HUES6 (cell line): ENCODE data around the gene TMEM156.
"Not testable (repeated sequence)": the region's sequence is repeated elsewhere in the genome, so short reads cannot be mapped to it uniquely, and the experiment has no call there.

Source experiments
- H3K27ac ChIP-seq: 2 replicates; pipeline ENCODE4 v1.7.0; 2013; ENCODE audit warnings: low read depth, mild to moderate bottlenecking, low read length, inconsistent platforms
- H3K27me3 ChIP-seq: 2 replicates; pipeline ENCODE4 v1.6.1; 2013; ENCODE audit warnings: low read length; ENCODE audit not compliant: control insufficient read depth, insufficient read depth
- H3K36me3 ChIP-seq: 2 replicates; pipeline ENCODE4 v1.6.1; 2013; ENCODE audit warnings: low read length; ENCODE audit not compliant: control insufficient read depth, insufficient read depth
- H3K4me1 ChIP-seq: 2 replicates; pipeline ENCODE4 v1.6.1; 2013; ENCODE audit warnings: low read length; ENCODE audit not compliant: control insufficient read depth, insufficient read depth
- H3K4me3 ChIP-seq: 2 replicates; pipeline ENCODE4 v1.5.1; 2013; ENCODE audit warnings: low read depth, low read length
- H3K9ac ChIP-seq: one replicate; pipeline ENCODE4 v1.6.1; 2013; ENCODE audit warnings: mild to moderate bottlenecking, low read length
- H3K9me3 ChIP-seq: 2 replicates; pipeline ENCODE4 v1.6.1; 2013; ENCODE audit warnings: low read depth, low read length; ENCODE audit not compliant: control insufficient read depth, insufficient read depth

The TMEM156 gene

DNA sequence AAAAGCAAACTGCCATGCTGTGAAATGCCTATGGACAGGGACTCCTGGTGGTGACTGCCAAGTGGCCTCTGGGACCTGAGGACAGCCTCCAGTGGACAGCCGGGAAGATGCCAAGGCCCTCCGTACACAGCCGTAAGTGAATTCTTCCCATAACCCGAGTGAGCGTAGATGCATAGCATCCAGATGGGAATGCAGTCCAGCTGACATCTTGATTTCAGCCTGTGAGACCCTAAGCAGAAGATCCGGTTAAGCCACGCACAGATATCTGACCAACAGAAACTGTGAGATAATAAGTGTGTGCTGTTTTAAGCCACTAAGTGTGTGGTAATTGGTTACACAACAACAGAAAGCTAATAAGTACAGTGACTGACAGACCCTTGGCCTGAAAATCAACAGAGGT is 55.9 kb downstream of the TMEM156 start:
- Histone ChIP-seq H3K9ac (no peak overlapping the region), H3K4me1 (no peaks in the 10 kb centered on the region), H3K27me3 (no peaks in the 10 kb centered on the region), H3K36me3 (no peaks in the 10 kb centered on the region), H3K9me3 (no peaks in the 10 kb centered on the region), H3K4me3 (no peak overlapping the region), H3K27ac (no peak overlapping the region)

DNA sequence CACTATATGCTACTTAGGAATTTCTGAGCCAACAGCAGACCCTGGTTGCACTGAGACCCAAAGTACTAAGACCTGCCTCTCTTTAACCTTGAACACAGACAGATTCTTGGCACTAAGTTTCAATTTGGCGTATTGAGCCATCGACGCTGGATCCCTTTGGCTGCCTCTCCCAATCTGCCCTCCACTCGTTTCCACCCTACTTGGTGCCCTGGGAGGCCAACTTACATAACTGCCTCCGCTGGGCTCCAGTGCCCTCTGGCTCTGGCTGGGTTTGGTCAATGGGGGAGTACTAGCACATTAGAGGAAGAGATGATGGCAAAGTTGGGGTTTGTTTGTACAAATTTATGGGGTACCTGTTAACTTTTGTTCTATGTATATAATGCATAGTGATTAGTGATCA is 63.5 kb downstream of the TMEM156 start:
- Histone ChIP-seq H3K27me3 (no peaks in the 10 kb centered on the region), H3K27ac (no peak overlapping the region), H3K4me3 (no peak overlapping the region), H3K36me3 (no peaks in the 10 kb centered on the region), H3K9me3 (no peaks in the 10 kb centered on the region), H3K9ac (no peak overlapping the region), H3K4me1 (no peaks in the 10 kb centered on the region)

DNA sequence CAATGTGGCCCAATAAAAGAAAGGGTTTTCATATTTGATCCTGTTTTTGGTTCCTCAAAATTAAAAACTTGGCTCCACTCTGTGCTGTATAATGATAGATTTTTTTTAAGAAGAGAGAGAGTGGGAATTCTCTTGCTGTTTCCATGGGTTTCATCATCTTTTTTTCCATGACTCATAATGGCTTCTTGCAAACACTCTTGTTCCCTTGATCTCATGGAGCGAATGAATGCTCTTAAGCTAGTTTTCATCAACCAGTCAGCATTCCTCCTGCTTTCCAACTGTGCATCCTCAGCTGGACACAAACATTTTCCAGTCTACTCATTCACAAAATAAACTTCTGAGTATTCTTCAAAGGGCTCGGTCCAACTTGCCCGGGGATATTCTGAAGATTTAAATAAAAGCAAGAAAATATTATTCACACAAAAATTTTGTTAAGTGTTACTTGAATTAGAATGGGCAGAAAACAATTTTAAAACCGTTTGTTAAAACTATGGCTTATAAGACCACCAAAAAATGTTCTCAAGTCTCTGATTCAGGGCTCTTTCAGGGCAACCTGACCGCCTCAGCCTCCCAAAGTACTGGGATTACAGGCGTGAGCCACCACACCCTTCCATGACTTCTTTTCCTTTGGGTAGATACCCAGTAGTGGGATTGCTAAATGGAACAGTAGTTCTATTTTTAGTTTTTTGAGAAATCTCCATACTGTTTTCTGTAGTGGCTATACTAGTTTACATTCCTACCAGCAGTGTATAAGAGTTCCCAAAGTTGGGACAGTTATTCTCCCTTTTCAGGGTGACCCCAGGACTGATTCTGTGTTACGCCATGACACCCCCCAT is 64.7 kb downstream of the TMEM156 start:
- H3K27me3 ChIP-seq = no peaks in the 10 kb centered on the region
- H3K27ac ChIP-seq = no peak overlapping the region
- H3K9ac ChIP-seq = no peak overlapping the region
- H3K36me3 ChIP-seq = no peaks in the 10 kb centered on the region
- no peak overlapping the region for H3K4me3 ChIP-seq
- H3K4me1 ChIP-seq = no peaks in the 10 kb centered on the region
- H3K9me3 ChIP-seq = no peaks in the 10 kb centered on the region

DNA sequence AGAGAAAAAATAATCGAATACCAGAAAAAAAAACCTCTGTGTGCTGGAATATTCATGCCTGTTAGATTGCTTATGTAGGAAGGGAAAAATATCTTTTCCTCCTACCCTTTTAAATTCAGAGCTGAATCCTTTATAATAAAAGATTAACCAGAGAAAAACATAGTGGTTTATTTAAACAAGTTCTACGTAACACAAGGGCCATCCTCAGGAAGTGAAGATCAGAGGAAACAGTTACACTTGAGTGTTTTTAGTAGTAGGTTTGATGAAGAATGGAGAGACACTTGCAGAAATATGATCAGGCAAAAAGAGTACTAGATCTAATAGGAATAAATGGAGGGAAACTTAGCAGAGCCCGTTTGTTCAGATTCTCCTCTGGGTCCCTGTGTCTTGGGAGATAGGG is 66.3 kb downstream of the TMEM156 start:
- no peaks in the 10 kb centered on the region for H3K36me3 ChIP-seq
- H3K27me3 ChIP-seq = no peaks in the 10 kb centered on the region
- H3K9me3 ChIP-seq = no peaks in the 10 kb centered on the region
- no peak overlapping the region for H3K27ac ChIP-seq
- no peak overlapping the region for H3K9ac ChIP-seq
- no peak overlapping the region for H3K4me3 ChIP-seq
- H3K4me1 ChIP-seq = no peaks in the 10 kb centered on the region

DNA sequence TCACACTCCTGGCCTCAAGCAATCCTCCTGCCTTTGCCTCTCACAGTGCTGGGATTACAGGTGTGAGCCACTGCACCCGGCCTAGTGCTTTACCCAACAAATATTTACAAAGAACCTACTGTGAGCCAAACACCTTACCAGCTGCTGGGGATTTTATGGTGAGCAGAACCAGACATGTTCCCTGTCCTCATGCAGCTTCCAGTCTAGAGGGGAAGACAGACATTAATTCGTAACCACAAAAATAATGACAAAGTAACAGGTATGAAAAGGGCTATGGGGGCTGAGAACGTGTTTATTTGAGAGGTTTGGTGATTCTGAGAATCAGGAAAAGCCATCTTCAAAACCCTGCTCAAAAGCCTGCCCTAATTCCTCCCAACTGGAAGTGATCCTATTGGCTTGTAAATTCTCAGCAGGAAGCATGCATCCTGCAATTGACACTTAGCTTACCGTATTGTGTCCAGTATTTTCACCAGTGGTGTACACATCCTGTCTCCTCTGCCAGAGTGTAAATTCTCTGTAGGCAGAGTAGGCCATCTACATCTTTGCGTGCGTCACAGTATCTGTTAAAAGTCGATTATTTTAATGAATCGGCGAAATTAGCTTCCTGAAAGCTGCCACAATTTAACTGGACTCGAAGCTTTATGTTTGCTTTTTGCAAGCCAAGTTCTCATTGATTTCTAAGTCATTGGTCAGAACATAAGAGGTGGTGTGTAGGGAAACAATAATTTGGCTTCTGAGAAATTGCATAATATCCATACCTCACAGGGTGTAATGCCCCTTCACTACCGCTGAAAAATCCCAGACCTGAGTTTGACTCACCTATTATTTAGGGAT is 67.0 kb downstream of the TMEM156 start:
- H3K9ac ChIP-seq = no peak overlapping the region
- no peaks in the 10 kb centered on the region for H3K4me1 ChIP-seq
- no peaks in the 10 kb centered on the region for H3K27me3 ChIP-seq
- H3K9me3 ChIP-seq = no peaks in the 10 kb centered on the region
- H3K27ac ChIP-seq = no peak overlapping the region
- no peaks in the 10 kb centered on the region for H3K36me3 ChIP-seq
- no peak overlapping the region for H3K4me3 ChIP-seq

DNA sequence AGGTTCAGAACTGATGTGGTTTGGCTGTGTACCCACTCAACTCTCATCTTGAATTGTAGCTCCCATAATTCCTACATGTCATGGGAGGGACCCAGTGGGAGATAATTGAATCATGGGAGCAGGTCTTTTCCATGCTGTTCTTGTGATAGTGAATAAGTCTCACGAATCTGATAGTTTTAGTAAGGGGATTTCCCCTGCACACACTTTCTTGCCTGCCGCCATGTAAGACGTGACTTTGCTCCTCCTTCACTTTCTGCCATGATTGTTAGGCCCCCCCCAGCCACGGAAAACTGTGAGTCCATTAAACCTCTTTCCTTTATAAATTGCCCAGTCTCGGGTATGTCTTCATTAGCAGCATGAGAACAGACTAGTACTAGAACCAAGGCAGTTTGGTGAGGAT is 73.0 kb downstream of the TMEM156 start:
- H3K36me3 ChIP-seq, H3K27me3 ChIP-seq, H3K9me3 ChIP-seq, H3K27ac ChIP-seq, H3K9ac ChIP-seq, H3K4me1 ChIP-seq, H3K4me3 ChIP-seq: not testable (repeated sequence)

DNA sequence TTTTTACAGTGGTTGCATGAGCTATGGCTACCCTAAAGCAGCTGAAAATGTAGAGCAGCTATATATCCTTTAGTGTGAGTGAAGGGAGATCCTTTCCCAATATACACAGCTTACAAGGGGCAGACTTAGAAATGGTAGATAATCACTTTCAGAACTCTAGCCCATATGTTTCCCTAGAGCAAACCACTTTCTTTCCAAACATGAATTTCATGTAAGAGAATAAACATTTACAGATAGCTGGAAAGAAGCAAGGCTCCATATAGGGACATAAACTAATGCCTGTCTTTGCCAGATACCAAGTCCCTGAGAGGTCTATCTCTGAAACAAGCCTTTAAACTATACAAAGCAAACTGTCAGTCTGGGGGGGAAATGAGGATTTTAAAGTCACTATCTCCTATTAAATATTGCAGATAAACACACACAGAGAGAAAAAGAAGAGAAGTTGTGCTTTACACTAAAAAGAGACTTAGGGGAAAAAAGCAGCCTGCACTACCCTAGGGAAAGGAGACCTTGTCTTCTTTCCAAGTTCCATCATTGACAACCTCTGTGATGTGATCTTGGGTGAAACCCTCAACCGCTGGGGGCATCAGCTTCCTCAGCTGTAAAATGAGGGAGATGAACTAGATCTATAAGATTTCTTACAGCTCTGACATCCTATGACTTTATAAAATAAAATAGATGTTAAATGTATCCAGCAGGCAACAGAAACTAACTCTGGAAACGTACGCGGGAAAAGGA is 73.6 kb downstream of the TMEM156 start:
- no peaks in the 10 kb centered on the region for H3K36me3 ChIP-seq
- no peaks in the 10 kb centered on the region for H3K27me3 ChIP-seq
- no peak overlapping the region for H3K27ac ChIP-seq
- H3K4me3 ChIP-seq = no peak overlapping the region
- no peaks in the 10 kb centered on the region for H3K4me1 ChIP-seq
- no peak overlapping the region for H3K9ac ChIP-seq
- no peaks in the 10 kb centered on the region for H3K9me3 ChIP-seq

DNA sequence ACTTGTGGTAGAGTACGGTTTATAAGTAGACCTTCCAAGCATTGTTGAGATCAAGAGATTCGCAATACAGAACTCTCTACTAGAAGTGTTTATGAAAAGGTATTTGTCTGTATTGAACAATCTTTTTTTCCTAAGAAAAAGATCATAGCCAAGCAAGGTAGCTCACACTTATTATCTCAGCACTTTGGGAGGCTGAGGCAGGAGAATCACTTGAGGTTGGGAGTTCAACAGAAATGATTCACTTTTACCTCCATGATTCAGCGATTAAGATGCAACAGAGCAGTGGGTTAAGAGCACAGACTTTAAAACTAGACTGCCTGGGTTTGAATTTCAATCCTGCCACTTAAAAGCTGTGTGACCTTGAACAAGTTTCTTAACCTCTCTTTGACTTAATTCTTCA is 74.3 kb downstream of the TMEM156 start:
- Histone ChIP-seq H3K4me3 (no peak overlapping the region), H3K9me3 (no peaks in the 10 kb centered on the region), H3K9ac (no peak overlapping the region), H3K36me3 (no peaks in the 10 kb centered on the region), H3K27me3 (no peaks in the 10 kb centered on the region), H3K27ac (no peak overlapping the region), H3K4me1 (no peaks in the 10 kb centered on the region)

DNA sequence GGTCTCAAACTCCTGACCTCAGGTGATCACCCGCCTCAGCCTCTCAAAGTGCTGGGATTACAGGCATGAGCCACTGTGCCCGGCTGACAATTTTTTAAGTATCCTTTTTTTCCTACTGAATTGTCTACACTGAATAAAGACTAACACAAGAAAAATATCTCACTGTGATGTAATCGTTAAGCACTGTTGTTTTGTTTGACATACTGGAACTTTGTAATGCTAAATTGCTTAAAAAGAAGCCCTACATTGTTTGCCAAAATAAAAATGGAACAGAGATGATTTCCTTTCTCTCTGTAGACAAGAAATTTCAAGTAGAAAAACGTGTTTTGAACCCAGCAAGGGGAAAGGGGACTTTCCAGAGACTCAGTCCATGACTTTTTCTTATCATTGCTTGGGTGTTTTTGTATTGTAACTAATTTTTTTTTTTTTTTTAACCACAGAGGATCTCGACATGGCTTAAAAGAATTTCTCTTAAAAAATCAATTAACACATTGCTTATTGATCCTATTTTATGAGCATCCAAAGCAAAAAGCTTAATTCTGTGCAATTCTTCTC is 74.9 kb downstream of the TMEM156 start:
- Histone ChIP-seq H3K4me3 (no peak overlapping the region), H3K27ac (no peak overlapping the region), H3K4me1 (no peaks in the 10 kb centered on the region), H3K9me3 (no peaks in the 10 kb centered on the region), H3K27me3 (no peaks in the 10 kb centered on the region), H3K36me3 (no peaks in the 10 kb centered on the region), H3K9ac (no peak overlapping the region)

DNA sequence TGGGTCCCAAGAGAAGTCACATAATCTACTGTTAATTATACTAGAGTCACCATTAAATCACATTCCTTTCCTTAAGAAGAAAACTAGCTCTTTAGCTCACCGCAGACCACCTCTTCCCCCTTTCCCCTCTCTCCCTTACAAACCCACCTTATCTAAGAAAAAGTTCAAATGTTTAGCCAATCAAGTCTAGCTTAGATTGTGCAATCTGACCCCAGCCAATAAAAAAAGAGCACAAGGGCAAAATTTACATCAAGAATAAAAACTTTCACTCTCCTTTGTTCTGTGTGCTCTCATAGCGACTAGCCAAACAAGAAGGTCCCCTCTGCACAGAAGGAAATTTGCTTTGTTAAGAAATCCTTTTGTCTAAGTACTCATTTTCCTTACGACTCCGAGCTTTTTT is 76.3 kb downstream of the TMEM156 start:
- no peak overlapping the region for H3K9ac ChIP-seq
- H3K4me3 ChIP-seq = no peak overlapping the region
- H3K27me3 ChIP-seq = no peaks in the 10 kb centered on the region
- no peaks in the 10 kb centered on the region for H3K9me3 ChIP-seq
- no peaks in the 10 kb centered on the region for H3K4me1 ChIP-seq
- H3K36me3 ChIP-seq = no peaks in the 10 kb centered on the region
- H3K27ac ChIP-seq = no peak overlapping the region
